AG09309 (cell line): ENCODE data around the gene ZSCAN23.

Experiments
- DNase-seq: peaks from one replicate; pipeline ENCODE4 v3.0.0-alpha.2; 2010; ENCODE audit warnings: low read depth
- H3K4me3 ChIP-seq: 2 replicates; pipeline ENCODE4 v1.5.1; 2011; ENCODE audit warnings: mild to moderate bottlenecking, low read depth, low read length, moderate library complexity; ENCODE audit not compliant: control insufficient read depth
- CTCF ChIP-seq: IDR thresholded peaks from 2 replicates; pipeline ENCODE4 v1.5.1; 2011; ENCODE audit warnings: mild to moderate bottlenecking, low read depth, low read length, inconsistent platforms; ENCODE audit not compliant: insufficient read depth, control insufficient read depth; ENCODE audit errors: missing control alignments

The ZSCAN23 gene

DNA sequence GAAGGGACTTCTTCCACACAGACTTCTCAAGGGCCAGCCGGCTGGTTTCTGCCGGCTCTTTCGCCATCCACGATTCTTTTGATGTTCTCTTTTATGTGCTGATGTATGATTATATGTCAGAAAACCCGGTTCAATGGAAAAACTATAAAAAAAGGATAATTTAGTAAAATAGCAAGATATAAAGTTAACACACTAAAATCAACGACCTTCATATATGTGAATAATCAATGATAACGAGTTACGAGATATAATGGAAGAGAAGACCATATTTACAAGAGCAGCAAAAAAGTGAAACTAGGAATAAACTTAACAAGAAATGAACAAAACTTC, 43.2 kb downstream of the ZSCAN23 start:
- no peak for TF ChIP-seq CTCF
- H3K4me3 ChIP-seq, result peak overlapping the region; percentile 69

GRCh38 chr6:28399350-28400121, 43.8 kb downstream of the ZSCAN23 start, which contains the start of gene ZSCAN12:
Gene ZSCAN12 (minus strand): TSS chr6:28399747. CDS start chr6:28398405, 1,342 bp downstream.
- TF ChIP-seq CTCF, result peak; percentile 84
- H3K4me3 ChIP-seq, result peak within 1 kb of the TSS; percentile 69
- peak; percentile 41 for DNase-seq

More for the DNA sequence above, 43.2 kb downstream of the ZSCAN23 start:
- no peak for DNase-seq

DNA sequence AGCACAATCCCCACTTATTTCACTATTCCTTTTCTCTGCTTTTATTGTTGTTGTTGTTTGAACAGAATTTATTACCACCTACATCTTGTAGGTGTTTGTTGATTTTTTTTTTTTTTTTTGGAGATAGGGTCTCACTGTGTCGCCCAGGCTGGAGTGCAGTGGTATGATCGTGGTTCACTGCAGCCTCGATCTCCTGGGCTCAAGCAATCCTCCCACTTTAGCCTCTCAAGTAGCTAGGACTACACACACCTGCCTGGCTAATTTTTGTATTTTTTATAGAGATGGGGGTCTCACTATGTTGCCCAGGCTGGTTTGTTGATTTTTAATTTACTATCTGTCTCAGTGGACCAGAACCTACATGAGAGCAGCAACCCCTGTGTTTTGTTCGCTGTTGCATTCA, 47.4 kb downstream of the ZSCAN23 start:
- no peak for DNase-seq
- H3K4me3 ChIP-seq, result no peak overlapping the region
- TF ChIP-seq CTCF, result no peak

DNA sequence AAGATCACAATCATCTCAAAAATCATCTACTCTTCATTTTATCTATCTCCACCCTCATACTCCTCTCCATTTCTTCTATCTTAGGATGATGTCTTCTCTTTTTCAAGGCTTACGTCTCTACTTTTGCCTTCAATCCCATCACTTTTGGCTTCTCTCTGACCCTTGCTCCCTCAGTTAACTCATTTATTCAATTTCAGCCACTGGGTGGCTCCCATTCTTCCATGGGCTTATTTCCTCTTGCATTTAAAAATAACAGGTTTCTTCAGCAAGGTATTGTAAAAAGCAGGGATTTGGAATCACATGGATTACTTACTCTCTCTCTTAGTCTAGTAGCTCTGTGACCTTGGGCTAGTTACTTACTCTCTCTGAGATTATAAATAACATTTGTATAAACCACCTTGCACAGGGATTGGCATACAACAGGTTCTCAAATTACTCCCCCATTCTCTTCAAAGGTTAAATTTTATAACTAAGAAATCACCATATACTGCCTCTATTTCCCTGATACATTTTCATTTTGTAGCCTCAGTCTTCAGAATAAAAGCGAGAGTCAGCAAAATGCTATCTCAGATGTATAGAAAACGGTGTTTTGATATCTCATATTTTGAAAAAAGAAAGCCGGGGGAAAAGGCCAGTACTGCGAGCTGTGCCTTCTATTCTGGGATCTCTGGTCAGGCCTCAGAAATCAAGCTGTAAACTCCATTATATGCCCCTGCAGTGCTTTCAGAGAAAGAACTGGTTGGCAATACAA, 49.2 kb downstream of the ZSCAN23 start:
- H3K4me3 ChIP-seq, result no peak overlapping the region
- TF ChIP-seq CTCF, result peak; percentile 41
- no peak for DNase-seq

- DNase-seq, result no peak
- no peak overlapping the region for H3K4me3 ChIP-seq
- no peak for TF ChIP-seq CTCF
Measured at GRCh38 chr6:28390688-28391087, 52.6 kb downstream of the ZSCAN23 start.

GRCh38 chr6:28384143-28384533, 59.2 kb downstream of the ZSCAN23 start:
- no peak for DNase-seq

More at GRCh38 chr6:28384143-28384533, 59.2 kb downstream of the ZSCAN23 start:
- no peak for TF ChIP-seq CTCF
- H3K4me3 ChIP-seq, result no peak overlapping the region
